Keratinocyte (primary cell): ENCODE measurements around the gene FANK1.

Source experiments
- EZH2 ChIP-seq: IDR thresholded peaks from one replicate; pipeline ENCODE4 v1.6.1; 2012; ENCODE audit warnings: inconsistent platforms, mild to moderate bottlenecking, low read length, moderate library complexity
- TF ChIP-seq, protein P1 (sequence below), 3 experiments: IDR thresholded peaks in 1 of 3; conservative IDR thresholded peaks in 1 of 3; optimal IDR thresholded peaks in 1 of 3; 2 replicates in 2 of 3; 3 replicates in 1 of 3; pipeline versions ENCODE3 to v1.5.1; 2011; ENCODE audit warnings: low read length in 3 of 3, mild to moderate bottlenecking in 3 of 3, moderate library complexity in 2 of 3, control low read depth in 1 of 3, inconsistent platforms in 1 of 3; ENCODE audit not compliant: insufficient read depth in 2 of 3; ENCODE audit errors: extremely low read depth in 1 of 3

DNA sequence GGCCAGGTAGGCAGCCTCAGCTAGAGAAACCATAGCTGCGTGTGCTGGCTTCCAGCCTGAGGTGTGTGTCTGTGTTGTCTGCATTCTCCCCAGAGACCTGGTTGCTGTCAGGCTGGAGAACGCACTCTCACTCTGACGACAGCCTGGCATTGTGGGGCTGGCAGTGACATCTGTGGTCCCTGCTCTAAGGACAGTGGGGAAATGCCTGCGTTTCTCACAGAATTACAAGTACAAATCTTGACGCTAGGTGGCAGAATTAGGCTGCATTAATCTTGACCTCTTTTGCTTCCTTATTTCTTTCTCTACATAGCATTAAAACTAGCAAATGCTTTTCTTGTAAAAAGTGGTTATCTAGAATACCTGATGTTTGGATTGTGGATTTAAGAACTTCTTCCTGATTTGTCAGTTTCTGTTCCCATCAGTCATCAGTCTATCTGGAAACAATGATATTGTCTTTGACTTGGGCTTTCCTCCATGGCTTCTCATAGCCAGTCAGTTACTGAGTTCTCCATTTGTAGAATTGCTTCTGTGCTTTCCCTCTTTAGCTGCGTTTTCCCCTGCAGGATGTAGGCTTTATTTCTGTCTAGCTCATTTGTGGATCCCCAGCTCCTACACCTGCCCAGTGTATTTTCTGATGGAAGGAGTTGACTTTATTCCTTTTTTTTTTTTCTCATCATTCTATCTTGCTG, 86.0 kb downstream of the FANK1 start:
- TF ChIP-seq, protein P1, sequence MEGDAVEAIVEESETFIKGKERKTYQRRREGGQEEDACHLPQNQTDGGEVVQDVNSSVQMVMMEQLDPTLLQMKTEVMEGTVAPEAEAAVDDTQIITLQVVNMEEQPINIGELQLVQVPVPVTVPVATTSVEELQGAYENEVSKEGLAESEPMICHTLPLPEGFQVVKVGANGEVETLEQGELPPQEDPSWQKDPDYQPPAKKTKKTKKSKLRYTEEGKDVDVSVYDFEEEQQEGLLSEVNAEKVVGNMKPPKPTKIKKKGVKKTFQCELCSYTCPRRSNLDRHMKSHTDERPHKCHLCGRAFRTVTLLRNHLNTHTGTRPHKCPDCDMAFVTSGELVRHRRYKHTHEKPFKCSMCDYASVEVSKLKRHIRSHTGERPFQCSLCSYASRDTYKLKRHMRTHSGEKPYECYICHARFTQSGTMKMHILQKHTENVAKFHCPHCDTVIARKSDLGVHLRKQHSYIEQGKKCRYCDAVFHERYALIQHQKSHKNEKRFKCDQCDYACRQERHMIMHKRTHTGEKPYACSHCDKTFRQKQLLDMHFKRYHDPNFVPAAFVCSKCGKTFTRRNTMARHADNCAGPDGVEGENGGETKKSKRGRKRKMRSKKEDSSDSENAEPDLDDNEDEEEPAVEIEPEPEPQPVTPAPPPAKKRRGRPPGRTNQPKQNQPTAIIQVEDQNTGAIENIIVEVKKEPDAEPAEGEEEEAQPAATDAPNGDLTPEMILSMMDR (optimal IDR thresholded peaks at IDR 0.05 in 1 of 3, IDR thresholded peaks at IDR 0.05 in 1 of 3, conservative IDR thresholded peaks at IDR 0.05 in 1 of 3; ENCODE audit: extremely low read depth in 1 of 3, insufficient read depth in 2 of 3, low read length in 3 of 3): peak; percentile 52 to 71 (median 57)
- TF ChIP-seq EZH2: no peak
